Measurements from ENCODE around the gene RBBP5. TPM values are rescaled to one million over a fixed set of nuclear protein-coding genes. Genes with fewer than 3 reads are reported as not detected.

Gene RBBP5
- total RNA-seq, 1 experiment from 2014 or later = 24.5 TPM

- no peak overlapping the region for H3K4me2 ChIP-seq (ENCODE audit: low read length)
- H3K9me2 ChIP-seq (ENCODE audit: insufficient read depth) = no peaks in the 10 kb centered on the region
- ChIA-PET RAD21 (ENCODE audit: low non-redundant PET in 1 of 2, low total read pairs in 2 of 2, uncharacterized antibody in 2 of 2, unreplicated experiment in 2 of 2) (no interaction called here), POLR2A (no interaction called here), CTCF (interaction anchor here (0.8 to 3.1 kb wide), 2 partner anchors 9 to 89 kb away, joined by 3 to 17 read pairs; no protein-coding TSS in a partner anchor)
- H3K79me2 ChIP-seq (ENCODE audit: insufficient read depth, low read length) = no peaks in the 10 kb centered on the region
- no peak overlapping the region for H3K9ac ChIP-seq (ENCODE audit: low read length)
- H3K27ac ChIP-seq (ENCODE audit: low read depth, low read length) = no peak overlapping the region
- ATAC-seq = no peak
- no peak overlapping the region for H3K4me3 ChIP-seq (replicated peaks in 1 of 2; ENCODE audit: low read depth in 1 of 2, low read length in 2 of 2)
- H2AFZ ChIP-seq (ENCODE audit: low read depth, low read length, poor library complexity, severe bottlenecking) = no peak overlapping the region
- peaks cover 0 to 13% of the 10 kb centered on the region in 2 experiments; a peak in 1 of 4 replicates for H3K36me3 ChIP-seq (ENCODE audit: control insufficient read depth in 1 of 2, insufficient read depth in 2 of 2, low read length in 2 of 2)
- TF ChIP-seq ZNF274 (IDR thresholded peaks at IDR 0.05; ENCODE audit: low read depth, low read length) = no peak
- no peak for TF ChIP-seq ZFX (IDR thresholded peaks at IDR 0.05)
- no peak for TF ChIP-seq SIN3A (IDR thresholded peaks at IDR 0.05; ENCODE audit: low read depth)
- no peak for TF ChIP-seq MAX (IDR thresholded peaks at IDR 0.05)
- TF ChIP-seq, protein P1, sequence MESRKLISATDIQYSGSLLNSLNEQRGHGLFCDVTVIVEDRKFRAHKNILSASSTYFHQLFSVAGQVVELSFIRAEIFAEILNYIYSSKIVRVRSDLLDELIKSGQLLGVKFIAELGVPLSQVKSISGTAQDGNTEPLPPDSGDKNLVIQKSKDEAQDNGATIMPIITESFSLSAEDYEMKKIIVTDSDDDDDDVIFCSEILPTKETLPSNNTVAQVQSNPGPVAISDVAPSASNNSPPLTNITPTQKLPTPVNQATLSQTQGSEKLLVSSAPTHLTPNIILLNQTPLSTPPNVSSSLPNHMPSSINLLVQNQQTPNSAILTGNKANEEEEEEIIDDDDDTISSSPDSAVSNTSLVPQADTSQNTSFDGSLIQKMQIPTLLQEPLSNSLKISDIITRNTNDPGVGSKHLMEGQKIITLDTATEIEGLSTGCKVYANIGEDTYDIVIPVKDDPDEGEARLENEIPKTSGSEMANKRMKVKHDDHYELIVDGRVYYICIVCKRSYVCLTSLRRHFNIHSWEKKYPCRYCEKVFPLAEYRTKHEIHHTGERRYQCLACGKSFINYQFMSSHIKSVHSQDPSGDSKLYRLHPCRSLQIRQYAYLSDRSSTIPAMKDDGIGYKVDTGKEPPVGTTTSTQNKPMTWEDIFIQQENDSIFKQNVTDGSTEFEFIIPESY (IDR thresholded peaks at IDR 0.05; ENCODE audit: extremely low read depth, insufficient replicate concordance, low read length) = no peak
- TF ChIP-seq, protein P2, sequence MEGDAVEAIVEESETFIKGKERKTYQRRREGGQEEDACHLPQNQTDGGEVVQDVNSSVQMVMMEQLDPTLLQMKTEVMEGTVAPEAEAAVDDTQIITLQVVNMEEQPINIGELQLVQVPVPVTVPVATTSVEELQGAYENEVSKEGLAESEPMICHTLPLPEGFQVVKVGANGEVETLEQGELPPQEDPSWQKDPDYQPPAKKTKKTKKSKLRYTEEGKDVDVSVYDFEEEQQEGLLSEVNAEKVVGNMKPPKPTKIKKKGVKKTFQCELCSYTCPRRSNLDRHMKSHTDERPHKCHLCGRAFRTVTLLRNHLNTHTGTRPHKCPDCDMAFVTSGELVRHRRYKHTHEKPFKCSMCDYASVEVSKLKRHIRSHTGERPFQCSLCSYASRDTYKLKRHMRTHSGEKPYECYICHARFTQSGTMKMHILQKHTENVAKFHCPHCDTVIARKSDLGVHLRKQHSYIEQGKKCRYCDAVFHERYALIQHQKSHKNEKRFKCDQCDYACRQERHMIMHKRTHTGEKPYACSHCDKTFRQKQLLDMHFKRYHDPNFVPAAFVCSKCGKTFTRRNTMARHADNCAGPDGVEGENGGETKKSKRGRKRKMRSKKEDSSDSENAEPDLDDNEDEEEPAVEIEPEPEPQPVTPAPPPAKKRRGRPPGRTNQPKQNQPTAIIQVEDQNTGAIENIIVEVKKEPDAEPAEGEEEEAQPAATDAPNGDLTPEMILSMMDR (IDR thresholded peaks at IDR 0.05 in 2 of 3, conservative IDR thresholded peaks at IDR 0.05 in 1 of 3; ENCODE audit: borderline replicate concordance in 1 of 3, insufficient read depth in 1 of 3, low read depth in 2 of 3, low read length in 2 of 3) = no peak
- no peak for TF ChIP-seq POLR2A (IDR thresholded peaks at IDR 0.05; ENCODE audit: borderline replicate concordance, extremely low read depth, insufficient read depth, insufficient read length)
- TF ChIP-seq JUND (IDR thresholded peaks at IDR 0.05) = no peak
- TF ChIP-seq CBX3 (IDR thresholded peaks at IDR 0.05; ENCODE audit: low read depth) = no peak
- TF ChIP-seq YY1 (IDR thresholded peaks at IDR 0.05; ENCODE audit: extremely low read depth, insufficient replicate concordance, low read depth, low read length) = no peak
- H3K4me1 ChIP-seq (ENCODE audit: control insufficient read depth in 1 of 2, insufficient read depth in 2 of 2, low read length in 2 of 2) = peaks cover 0 to 5% of the 10 kb centered on the region in 2 experiments; a peak in 1 of 4 replicates
- DNase-seq (ENCODE audit: low read depth, low spot score) = no peak
- no peaks in the 10 kb centered on the region for H4K20me1 ChIP-seq (ENCODE audit: insufficient read depth)
- intact Hi-C loops (cut with micrococcal nuclease) = no loop called here
- no TSS peak for BruUV-seq (replicated peaks)
- no peaks in the 10 kb centered on the region for H3K27me3 ChIP-seq (ENCODE audit: insufficient read depth, low read length)
- H3K9me3 ChIP-seq (ENCODE audit: control insufficient read depth in 1 of 2, insufficient read depth in 1 of 2, low read depth in 1 of 2, low read length in 2 of 2) = no peaks in the 10 kb centered on the region; a peak in 2 of 4 replicates
These were observed 29.1 kb upstream of the RBBP5 start for GRCh38 chr1:205150651-205151428.

Data from HCT116 (cell line).